ENCODE data around the gene RABGGTA.

Gene RABGGTA

DNA sequence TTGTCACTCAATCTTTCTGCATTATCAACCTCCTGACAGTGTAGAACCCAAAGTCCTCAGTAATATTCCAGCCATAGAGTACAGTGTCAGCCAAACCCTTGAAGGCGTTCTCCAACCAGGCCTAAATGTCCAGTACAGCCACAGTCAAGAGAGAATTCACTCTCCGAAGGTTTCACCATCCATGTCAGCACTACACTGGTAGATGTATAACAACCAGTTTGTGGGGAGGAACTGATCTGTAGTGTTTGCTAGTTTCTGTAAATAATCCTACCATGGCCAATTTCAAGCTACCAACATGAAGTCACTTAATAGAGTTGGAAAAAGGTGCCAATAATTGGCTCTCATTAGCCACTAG lies 55.1 kb downstream of the RABGGTA start:
- DNase-seq (ENCODE audit: low spot score), result no peak

Measured in NAMALWA (cell line).